ELF-1 (cell line): ENCODE data around the gene IFI30.
A peak's percentile ranks its signal among the peaks of the same experiment; 100 is the strongest.
"Not testable (repeated sequence)": the region's sequence is repeated elsewhere in the genome, so short reads cannot be mapped to it uniquely, and the experiment has no call there.

Experiments used
- DNase-seq: peaks from one replicate; pipeline ENCODE4 v3.0.0-alpha.2; 2016; ENCODE audit warnings: low read depth, low spot score

The IFI30 gene

DNA sequence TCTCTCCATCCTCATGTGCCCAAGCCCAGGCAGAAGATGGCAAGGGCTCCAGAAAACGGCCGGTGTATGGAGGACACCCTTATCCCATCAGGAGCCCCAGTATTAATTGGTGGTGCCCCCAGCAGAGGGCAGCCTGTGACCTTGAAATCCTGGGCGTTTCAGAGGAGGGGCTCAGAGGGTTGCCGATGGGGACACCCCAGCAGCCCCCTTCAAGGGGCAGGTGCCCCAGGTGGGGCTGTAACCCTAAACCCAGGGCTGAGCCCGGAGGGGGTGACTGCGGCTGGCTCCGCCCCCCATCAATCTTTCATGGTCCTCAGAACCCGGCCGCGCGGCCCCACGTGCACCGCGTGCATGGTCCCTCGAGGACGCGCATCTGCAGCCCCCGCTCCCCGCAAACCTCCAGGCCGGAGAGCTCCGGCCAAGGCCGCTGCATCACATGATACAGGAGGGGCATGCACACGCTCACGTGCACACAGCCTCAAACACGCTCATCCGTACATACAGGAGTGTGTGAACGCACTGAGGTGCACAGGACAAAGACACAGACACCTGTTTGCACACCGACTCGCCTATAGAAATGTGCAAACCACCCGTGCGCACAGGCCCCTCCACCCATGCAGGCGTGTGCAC, 29.3 kb downstream of the IFI30 start:
- DNase-seq: no peak

DNA sequence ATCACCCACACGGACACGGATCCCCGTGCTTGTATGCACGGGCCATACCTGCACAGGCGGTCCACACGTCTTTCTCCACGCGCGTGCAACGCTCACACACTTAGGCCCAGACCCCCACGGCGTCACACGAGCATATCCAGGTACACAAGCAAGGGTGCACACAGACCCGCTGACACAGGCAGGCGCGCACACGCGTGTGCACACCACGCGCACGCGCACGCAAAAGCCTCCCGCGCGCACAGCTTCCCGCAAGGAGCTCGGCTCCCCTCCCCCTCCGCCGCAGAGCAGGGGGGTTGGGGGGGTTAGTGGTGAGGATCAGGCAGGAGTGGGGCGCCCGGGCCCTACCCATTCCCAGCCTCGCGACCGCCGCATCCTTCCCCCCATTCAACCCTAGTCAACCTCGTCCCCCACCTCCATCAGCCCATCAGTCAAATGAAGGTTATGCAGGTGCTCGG, 29.8 kb downstream of the IFI30 start:
- DNase-seq: no peak

GRCh38 chr19:18203863-18204393, 30.3 kb downstream of the IFI30 start, which contains the start of gene RAB3A:
Gene RAB3A (minus strand): TSS chr19:18204042. CDS start chr19:18202740, 1,302 bp downstream.
- peak; percentile 100 for DNase-seq

DNA sequence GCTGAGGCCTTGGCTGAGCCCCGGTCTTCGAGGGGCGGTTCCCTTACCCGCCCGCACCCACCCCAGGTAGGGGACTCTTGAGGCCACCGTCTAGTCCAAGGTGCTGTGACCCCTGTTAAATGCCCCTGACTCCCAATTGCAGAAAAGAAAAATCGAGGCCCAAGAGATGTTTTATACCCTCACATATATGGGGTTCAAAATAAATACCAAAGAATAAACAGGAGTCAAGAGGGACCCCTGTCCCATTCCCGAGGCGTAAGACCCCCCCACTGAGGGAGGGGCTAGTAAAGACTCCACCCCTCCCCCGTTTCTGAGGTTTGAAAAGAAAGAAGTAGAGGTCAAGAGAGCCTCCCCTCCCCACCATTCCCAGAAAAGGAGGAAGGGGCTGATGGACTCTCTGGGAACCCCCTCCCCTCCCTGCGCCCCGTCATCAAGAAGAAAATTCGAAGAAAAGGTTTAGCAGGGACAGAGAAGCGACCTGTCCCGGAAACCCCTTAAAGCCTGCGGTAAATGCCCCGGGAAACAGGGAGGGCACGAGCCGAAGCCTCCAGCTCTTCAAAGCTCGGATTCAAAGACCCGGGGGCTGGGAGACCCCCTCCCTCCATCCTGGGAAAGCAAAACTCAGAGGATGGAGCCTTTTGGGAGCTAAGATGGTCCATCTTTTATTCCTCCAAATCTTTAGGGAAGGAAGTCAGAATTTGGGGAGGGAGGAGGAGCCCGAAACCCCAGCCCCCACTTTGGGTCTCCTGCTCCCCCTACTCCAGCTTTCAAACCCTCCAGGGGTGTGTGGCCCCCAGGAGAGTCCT, 31.0 kb downstream of the IFI30 start:
- no peak for DNase-seq

GRCh38 chr19:18205200-18205892, 31.7 kb downstream of the IFI30 start:
- peak; percentile 67 for DNase-seq

- no peak for DNase-seq
These were observed 32.4 kb downstream of the IFI30 start for GRCh38 chr19:18206018-18206417.

DNA sequence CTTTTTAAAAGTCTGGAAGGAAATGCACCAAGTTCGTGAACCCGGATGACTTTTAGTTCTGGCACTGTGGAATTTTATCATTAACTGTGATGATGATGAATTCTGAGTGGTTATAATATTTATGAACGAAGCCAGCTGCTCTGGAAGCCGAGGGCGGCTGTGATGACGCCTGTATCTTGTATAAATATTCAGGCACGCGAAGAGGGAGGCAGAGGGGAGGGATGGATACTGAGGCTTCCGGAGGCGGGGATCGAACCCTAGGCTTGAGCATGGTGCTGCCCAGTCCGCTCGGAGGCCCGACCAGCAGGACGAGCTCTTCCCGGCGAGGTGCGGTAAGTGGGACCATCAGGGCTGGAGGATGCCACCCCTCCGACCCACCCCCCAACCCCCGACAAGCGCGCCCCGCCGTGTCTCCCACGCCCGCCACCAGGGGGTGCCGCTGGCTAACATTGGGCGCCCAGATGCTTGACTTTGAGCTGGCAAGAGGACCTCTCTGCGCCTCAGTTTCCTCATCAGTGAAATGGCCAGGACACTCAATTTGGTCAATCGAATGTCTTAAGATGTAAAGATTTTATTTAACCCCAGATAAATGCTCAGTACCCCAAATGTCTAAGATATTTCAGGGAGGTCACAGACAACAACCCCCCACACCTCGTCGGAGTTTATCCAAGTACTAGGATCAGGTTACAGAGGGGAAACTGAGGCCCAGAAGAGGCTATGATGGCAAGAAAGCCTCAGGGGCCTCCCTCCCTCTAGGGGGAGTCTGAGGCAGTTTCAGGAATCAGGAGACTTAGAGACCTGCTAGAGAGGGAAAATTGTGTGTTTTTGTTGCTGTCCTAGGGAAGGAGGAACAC, 34.7 kb downstream of the IFI30 start:
- no peak for DNase-seq

DNA sequence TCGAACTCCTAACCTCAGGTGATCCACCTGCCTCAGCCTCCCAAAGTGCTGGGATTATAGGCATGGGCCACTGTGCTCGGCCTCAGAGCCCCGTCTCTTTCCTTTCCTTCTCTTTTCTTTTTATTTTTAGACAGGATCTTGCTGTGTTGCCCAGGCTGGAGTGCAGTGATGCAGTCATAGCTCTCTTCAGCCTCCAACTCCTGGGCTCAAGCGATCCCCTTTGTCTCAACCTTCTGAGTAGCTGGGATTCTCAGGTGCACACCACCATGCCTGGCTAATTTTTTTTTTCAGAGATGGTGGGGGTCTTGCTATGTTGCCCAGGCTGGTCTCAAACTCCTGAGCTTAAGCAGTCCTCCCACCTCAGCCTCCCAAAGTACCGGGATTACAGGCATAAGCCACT, 36.3 kb downstream of the IFI30 start:
- not testable (repeated sequence) for DNase-seq

GRCh38 chr19:18211683-18212082, 38.1 kb downstream of the IFI30 start:
- DNase-seq: no peak

DNA sequence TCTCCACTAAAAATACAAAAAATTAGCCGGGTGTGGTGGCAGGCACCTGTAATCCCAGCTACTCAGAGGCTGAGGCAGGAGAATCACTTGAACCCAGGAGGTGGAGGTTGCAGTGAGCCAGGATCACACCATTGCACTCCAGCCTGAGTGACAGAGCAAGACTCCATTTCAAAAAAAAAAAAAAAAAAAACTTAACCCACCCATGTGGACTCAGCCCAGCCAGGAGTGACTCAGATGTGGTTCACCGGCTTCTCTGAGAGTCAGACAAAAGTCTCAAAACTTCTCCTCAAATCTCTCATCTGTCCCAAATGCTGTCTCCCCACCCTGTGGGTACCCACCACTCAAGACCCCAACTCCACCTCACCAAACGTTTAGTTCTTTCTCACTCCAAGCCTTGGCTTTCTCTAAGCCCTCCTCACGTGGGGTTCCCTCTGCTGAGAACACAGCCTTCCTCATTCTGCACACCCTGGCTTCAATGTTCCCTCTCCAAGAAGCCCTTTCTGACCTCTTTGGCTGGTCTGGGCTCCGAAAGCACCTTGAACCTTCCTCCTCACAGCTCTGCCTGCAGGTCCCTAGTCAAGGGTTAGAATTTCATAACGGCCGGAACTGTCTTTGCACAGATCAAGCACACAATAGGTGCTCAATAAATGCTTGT, 41.3 kb downstream of the IFI30 start:
- DNase-seq: no peak

GRCh38 chr19:18216789-18217188, 43.2 kb downstream of the IFI30 start:
- no peak for DNase-seq

DNA sequence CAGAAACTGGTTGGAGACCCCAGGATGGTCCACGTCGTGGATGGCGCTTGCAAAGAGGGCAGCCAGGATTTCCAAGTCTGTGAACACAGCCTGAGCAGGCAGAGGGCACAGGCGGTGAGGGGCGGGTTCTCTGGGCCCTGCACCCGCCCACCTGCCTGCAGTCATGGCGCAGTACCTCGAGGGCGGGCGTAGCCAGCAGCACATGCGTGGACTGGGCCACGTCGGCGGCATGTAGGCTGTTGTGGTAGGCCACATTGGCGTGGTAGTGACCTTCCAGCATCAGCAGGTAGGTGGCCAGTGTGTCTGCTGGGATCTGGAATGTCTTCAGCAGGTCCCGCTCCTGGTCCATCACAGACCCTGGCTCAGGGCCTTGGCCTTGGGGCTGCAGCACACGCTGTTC, 44.5 kb downstream of the IFI30 start:
- no peak for DNase-seq

- no peak for DNase-seq
These were observed 45.0 kb downstream of the IFI30 start for GRCh38 chr19:18218600-18218999.

DNA sequence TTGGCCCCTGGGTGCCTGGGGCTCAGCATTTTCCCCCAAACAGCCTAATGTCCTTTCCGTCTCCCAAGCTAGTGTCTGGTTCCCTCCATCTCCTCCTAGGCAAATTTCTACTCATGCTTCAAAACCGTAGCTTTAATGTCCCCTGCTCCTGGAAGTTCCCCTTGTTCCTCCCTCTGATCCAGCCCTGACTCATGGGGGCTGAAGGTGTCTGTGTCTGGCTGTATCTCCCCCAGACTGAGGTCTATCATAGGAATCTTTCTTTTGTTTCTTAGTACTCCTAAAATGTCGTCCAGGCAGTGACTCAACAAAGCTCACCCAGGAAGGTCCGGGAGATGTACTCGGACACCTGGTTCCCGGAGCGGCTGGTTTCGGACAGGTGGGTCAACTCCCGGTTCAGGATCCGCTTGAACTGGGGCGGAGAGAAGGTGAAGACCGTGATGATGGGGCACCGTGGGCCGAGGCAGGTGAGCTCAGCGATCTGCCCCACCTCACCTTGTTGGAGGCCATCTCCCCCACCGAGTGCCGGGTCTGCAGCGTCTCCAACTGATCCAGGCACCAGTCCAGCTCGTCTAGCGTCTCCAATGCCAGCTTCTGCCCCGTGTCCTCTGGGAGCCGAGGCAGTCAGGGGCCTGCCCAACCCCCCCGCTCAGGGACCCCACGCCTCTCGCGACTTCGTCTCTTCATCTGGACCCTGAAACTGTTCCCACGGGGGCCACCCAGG, 46.5 kb downstream of the IFI30 start:
- DNase-seq: no peak

DNA sequence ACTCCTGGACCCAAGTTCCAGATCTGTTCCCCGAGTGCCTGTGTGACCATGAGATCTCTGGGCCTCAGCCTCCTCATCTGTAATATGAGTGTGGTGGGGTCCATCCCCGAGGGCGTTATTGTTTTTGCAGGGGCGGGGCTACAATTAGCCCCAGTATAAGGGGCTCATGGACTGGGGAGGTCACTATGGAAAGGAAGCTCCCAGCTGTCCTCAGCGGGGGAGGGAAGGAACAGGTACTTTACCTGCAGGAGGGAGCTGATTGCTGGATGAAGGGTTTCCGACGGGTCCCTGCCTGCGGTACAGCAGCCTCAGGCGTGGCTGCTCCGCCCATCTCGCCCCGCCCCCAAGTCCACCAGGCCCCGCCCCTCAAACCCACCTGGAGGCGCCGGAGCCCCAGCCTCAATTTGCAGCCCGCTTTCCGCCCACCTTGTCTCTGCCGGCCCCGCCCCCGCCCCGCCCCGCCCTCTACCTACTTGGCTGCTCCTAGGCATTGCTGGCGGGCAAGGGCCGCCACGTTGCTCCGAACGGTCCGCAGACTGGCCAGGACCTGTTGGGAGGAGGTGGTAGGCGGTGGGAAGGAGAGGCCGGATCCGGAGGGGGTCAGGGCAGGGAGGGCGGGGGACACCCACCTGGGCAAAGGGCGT, 47.1 kb downstream of the IFI30 start:
- peak; percentile 77 for DNase-seq

DNA sequence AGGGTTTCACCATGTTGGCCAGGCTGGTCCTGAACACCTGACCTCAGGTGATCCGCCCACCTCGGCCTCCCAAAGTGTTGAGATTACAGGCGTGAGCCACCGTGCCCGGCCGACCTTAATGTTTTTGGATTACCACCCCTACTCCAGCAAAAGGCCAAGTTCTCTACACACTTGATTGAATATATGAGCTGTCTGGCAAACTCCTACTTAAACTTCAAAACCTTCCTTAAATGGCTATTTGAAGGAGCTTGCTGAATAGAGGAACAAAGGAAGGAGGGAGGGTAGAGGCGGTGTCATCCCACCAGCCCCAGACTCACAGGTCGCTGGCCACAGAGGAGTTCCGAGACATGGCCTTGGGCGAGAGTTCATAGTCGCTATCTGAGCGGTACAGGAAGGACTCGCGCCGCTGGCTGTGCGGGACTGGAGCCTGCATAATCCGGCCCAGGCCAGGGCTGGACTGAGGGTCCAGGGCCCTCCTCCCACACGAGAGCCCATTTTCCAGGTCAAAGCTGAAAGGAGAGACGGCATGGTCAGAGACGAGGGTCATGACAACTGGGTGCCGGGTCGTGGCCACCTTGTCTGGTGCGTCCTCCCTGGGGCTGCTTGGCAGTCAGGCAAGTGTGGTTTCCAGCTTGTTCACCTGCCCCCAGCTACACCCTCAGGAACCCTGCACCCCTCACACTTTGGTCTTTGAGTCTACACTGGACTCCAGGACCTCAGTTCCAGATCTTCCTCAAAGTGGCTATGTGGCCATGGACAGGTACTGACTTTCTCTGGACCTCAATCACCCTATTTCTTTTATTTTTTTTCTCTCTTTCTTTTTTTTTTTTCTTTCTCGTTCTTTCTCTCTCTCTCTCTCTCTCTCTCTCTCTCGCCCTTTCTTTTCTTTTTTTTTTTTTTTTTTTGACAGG, 48.5 kb downstream of the IFI30 start:
- DNase-seq: peak; percentile 78

GRCh38 chr19:18223860-18224524, 50.4 kb downstream of the IFI30 start:
- DNase-seq: peak; percentile 96
